GM19467 (cell line): Measurements from ENCODE around the gene EHD3.

ENCODE experiments used
- ATAC-seq: cut with Tn5 transposase; IDR thresholded peaks from one replicate; pipeline ENCODE4 v1.9.1; 2021; ENCODE audit warnings: mild to moderate bottlenecking, moderate library complexity; ENCODE audit not compliant: unreplicated experiment

Gene EHD3

GRCh38 chr2:31235504-31235902 lies 1.6 kb downstream of the EHD3 start:
- no peak for ATAC-seq

- no peak for ATAC-seq
These were observed 2.7 kb downstream of the EHD3 start for GRCh38 chr2:31236433-31237205.

GRCh38 chr2:31237348-31238017 lies 3.5 kb downstream of the EHD3 start:
- ATAC-seq: no peak

- no peak for ATAC-seq
These were observed 4.4 kb downstream of the EHD3 start for GRCh38 chr2:31238126-31238905.

- ATAC-seq: no peak
These were observed 5.1 kb downstream of the EHD3 start for GRCh38 chr2:31238906-31239592.

- ATAC-seq: no peak
These were observed 5.7 kb downstream of the EHD3 start for GRCh38 chr2:31239593-31240177.

GRCh38 chr2:31240381-31241365 lies 6.7 kb downstream of the EHD3 start:
- ATAC-seq: no peak

GRCh38 chr2:31241625-31242270 lies 7.8 kb downstream of the EHD3 start:
- no peak for ATAC-seq

- ATAC-seq: no peak
These were observed 9.1 kb downstream of the EHD3 start for GRCh38 chr2:31243053-31243452.

GRCh38 chr2:31244101-31244500 lies 10.1 kb downstream of the EHD3 start:
- no peak for ATAC-seq

GRCh38 chr2:31246184-31246852 lies 12.4 kb downstream of the EHD3 start:
- no peak for ATAC-seq

- ATAC-seq: no peak
These were observed 13.8 kb downstream of the EHD3 start for GRCh38 chr2:31247711-31248110.

GRCh38 chr2:31248139-31248538 lies 14.2 kb downstream of the EHD3 start:
- ATAC-seq: no peak

- ATAC-seq: no peak
These were observed 15.2 kb downstream of the EHD3 start for GRCh38 chr2:31249009-31249690.

- no peak for ATAC-seq
These were observed 17.1 kb downstream of the EHD3 start for GRCh38 chr2:31251018-31251417.

GRCh38 chr2:31251851-31252250 lies 17.9 kb downstream of the EHD3 start:
- no peak for ATAC-seq

- no peak for ATAC-seq
These were observed 19.6 kb downstream of the EHD3 start for GRCh38 chr2:31253356-31254131.
